Fibroblast of villous mesenchyme (primary cell): Measurements from ENCODE around the gene B4GALNT3. TPM values are rescaled to one million over a fixed set of nuclear protein-coding genes. Genes with fewer than 3 reads are reported as not detected.

Experiments used
- DNase-seq: peaks from one replicate; pipeline ENCODE4 v3.0.0-alpha.2; 2010; ENCODE audit warnings: low read depth
- H3K4me3 ChIP-seq: 2 replicates; pipeline ENCODE4 v1.5.1; 2011; ENCODE audit warnings: low read depth, mild to moderate bottlenecking, low read length
- CTCF ChIP-seq: IDR thresholded peaks from 2 replicates; pipeline ENCODE4 v1.5.1; 2012; ENCODE audit warnings: low read depth, mild to moderate bottlenecking, low read length; ENCODE audit not compliant: insufficient read depth
- total RNA-seq: library from RNA; depleted of rRNA; stranded (reverse); fragments of >200 nt; gene quantifications from 2 replicates; pipeline ENCODE4 v1.2.3, GENCODE V29; 2012

Gene B4GALNT3
- total RNA-seq, 1 donor, result under 0.01 TPM

GRCh38 chr12:561908-562593 is 102.3 kb downstream of the B4GALNT3 start:
- DNase-seq, result no peak
- TF ChIP-seq CTCF, result no peak
- no peak overlapping the region for H3K4me3 ChIP-seq

- H3K4me3 ChIP-seq, result no peak overlapping the region
- DNase-seq, result no peak
- no peak for TF ChIP-seq CTCF
Observed at GRCh38 chr12:562634-563033, 102.9 kb downstream of the B4GALNT3 start.

GRCh38 chr12:563250-563781 is 103.6 kb downstream of the B4GALNT3 start:
- H3K4me3 ChIP-seq, result no peak overlapping the region
- no peak for DNase-seq
- TF ChIP-seq CTCF, result no peak

- no peak overlapping the region for H3K4me3 ChIP-seq
- no peak for TF ChIP-seq CTCF
- no peak for DNase-seq
Observed at GRCh38 chr12:563787-564298, 104.1 kb downstream of the B4GALNT3 start.

GRCh38 chr12:565161-565560 is 105.4 kb downstream of the B4GALNT3 start:
- H3K4me3 ChIP-seq, result no peak overlapping the region
- TF ChIP-seq CTCF, result no peak
- no peak for DNase-seq

- no peak for TF ChIP-seq CTCF
- no peak for DNase-seq
- H3K4me3 ChIP-seq, result no peak overlapping the region
Observed at GRCh38 chr12:565589-566105, 105.9 kb downstream of the B4GALNT3 start.
